Naive thymus-derived CD4-positive, alpha-beta T cell (primary cell): ENCODE measurements around the gene RAB40C. TPM values are rescaled to one million over a fixed set of nuclear protein-coding genes. Genes with fewer than 3 reads are reported as not detected.

Experiments used
- ATAC-seq: fragments of 150-1000 bp; cut with Tn5 transposase; 2 replicates; pipeline ENCODE4 v1.10.0; 2021; ENCODE audit warnings: mild to moderate bottlenecking, moderate library complexity
- CTCF ChIA-PET: fragments of 350-600 bp; sonication (Branson Sonifier 250); formaldehyde crosslinking; loops from one replicate; lab custom pipeline; 2021; ENCODE audit warnings: antibody characterized with exemption; lab: Charles Lee
- POLR2A ChIA-PET: fragments of 350-600 bp; sonication (Branson Sonifier 250); formaldehyde crosslinking; loops from one replicate; lab custom pipeline; 2021; ENCODE audit warnings: antibody characterized with exemption, inconsistent platforms; lab: Charles Lee
- DNase-seq, 9 donors: peaks; one replicate each; pipeline versions ENCODE4 v3.0.0 to v3.0.0-alpha.2; 2020 to 2022; ENCODE audit warnings: mixed read lengths in 1 of 9
- H3K27ac ChIP-seq: one replicate; pipeline ENCODE4 v1.7.0; 2013; ENCODE audit warnings: mild to moderate bottlenecking, low read depth, low read length, moderate library complexity
- H3K27me3 ChIP-seq, 2 donors: one replicate each; pipeline ENCODE4 v1.7.0; 2013; ENCODE audit warnings: low read length in 2 of 2, mild to moderate bottlenecking in 2 of 2, moderate library complexity in 2 of 2; ENCODE audit not compliant: control insufficient read depth in 2 of 2, insufficient read depth in 2 of 2
- H3K36me3 ChIP-seq, 3 experiments: 1 replicate in 2 of 3; 2 replicates in 1 of 3; pipeline ENCODE4 v1.7.0; 2013; ENCODE audit warnings: low read length in 3 of 3, mild to moderate bottlenecking in 3 of 3, moderate library complexity in 1 of 3; ENCODE audit not compliant: insufficient read depth in 3 of 3, control insufficient read depth in 2 of 3
- H3K4me1 ChIP-seq, 2 donors: one replicate each; pipeline ENCODE4 v1.7.0; 2013; ENCODE audit warnings: low read length in 2 of 2, mild to moderate bottlenecking in 2 of 2, moderate library complexity in 1 of 2; ENCODE audit not compliant: control insufficient read depth in 2 of 2, insufficient read depth in 2 of 2
- H3K4me3 ChIP-seq: 2 replicates; pipeline ENCODE4 v1.7.0; 2013; ENCODE audit warnings: mild to moderate bottlenecking, low read length
- H3K9me3 ChIP-seq, 3 experiments: 1 replicate in 2 of 3; 2 replicates in 1 of 3; pipeline ENCODE4 v1.7.0; 2013; ENCODE audit warnings: low read length in 3 of 3; ENCODE audit not compliant: control insufficient read depth in 2 of 3
- H3K27ac Mint-ChIP-seq, 9 donors: one replicate each; pipeline ENCODE4 v1.8.0; 2020 to 2022; ENCODE audit warnings: mixed read lengths in 9 of 9, mild to moderate bottlenecking in 8 of 9, moderate library complexity in 5 of 9, inconsistent platforms in 2 of 9
- H3K27me3 Mint-ChIP-seq, 5 donors: one replicate each; pipeline ENCODE4 v1.8.0; 2021 to 2022; ENCODE audit warnings: mixed read lengths in 5 of 5, mild to moderate bottlenecking in 1 of 5
- H3K36me3 Mint-ChIP-seq, 5 donors: one replicate each; pipeline ENCODE4 v1.8.0; 2020 to 2022; ENCODE audit warnings: mixed read lengths in 5 of 5, mild to moderate bottlenecking in 3 of 5, inconsistent platforms in 1 of 5
- H3K4me1 Mint-ChIP-seq, 7 donors: one replicate each; pipeline ENCODE4 v1.8.0; 2020 to 2022; ENCODE audit warnings: mixed read lengths in 7 of 7, mild to moderate bottlenecking in 3 of 7, inconsistent platforms in 1 of 7
- H3K4me3 Mint-ChIP-seq, 10 donors: one replicate each; pipeline ENCODE4 v1.8.0; 2020 to 2022; ENCODE audit warnings: mild to moderate bottlenecking in 10 of 10, mixed read lengths in 10 of 10, moderate library complexity in 6 of 10, inconsistent platforms in 2 of 10
- H3K9me3 Mint-ChIP-seq, 11 donors: one replicate each; pipeline ENCODE4 v1.8.0; 2020 to 2022; ENCODE audit warnings: mixed read lengths in 11 of 11, mild to moderate bottlenecking in 4 of 11, inconsistent platforms in 1 of 11, moderate library complexity in 1 of 11
- intact Hi-C, 2 donors: fragments of 100-400 bp; cut with micrococcal nuclease; formaldehyde crosslinking; loops; one replicate each; pipeline ENCODE4 v1.15.1; 2023
- polyA plus RNA-seq, 2 donors: library from polyadenylated mRNA; unstranded; fragments of 300-500 nt; fragmentation: Illumina TruSeq; gene quantifications; one replicate each; pipeline ENCODE4 v1.2.3, GENCODE V29; 2021
- total RNA-seq, 6 experiments: library from RNA in 5 of 6; stranded (reverse) in 5 of 6; gene quantifications; 1 replicate in 5 of 6; 2 replicates in 1 of 6; pipeline ENCODE4 v1.2.3 and lab custom pipeline; 2021 to 2026

The RAB40C gene
- total and polyA plus RNA-seq, 7 experiments from 2014 or later = 7.9 to 23.2 (median 17.5) TPM

- no peaks in the 10 kb centered on the region for H3K27me3 ChIP-seq
- Mint-ChIP-seq H3K27me3 (peaks cover 6 to 20% (median 9%) of the 10 kb centered on the region in 5 donors), H3K36me3 (no peaks in the 10 kb centered on the region), H3K9me3 (peaks cover 0 to 3% (median 0%) of the 10 kb centered on the region in 11 donors), H3K4me1 (peaks cover 0 to 7% (median 3%) of the 10 kb centered on the region in 7 donors), H3K27ac (no peak overlapping the region), H3K4me3 (peak overlapping the region in 1 of 10 donors; percentile 72)
- intact Hi-C loops = no loop called here
- peaks cover 0 to 2% (median 0%) of the 10 kb centered on the region in 3 experiments for H3K36me3 ChIP-seq
- DNase-seq = no peak
- ChIA-PET CTCF (no interaction called here), POLR2A (no interaction called here)
- H3K4me1 ChIP-seq = no peaks in the 10 kb centered on the region
- no peak overlapping the region for H3K27ac ChIP-seq
- H3K4me3 ChIP-seq = no peak overlapping the region
- no peak for ATAC-seq
- H3K9me3 ChIP-seq = no peaks in the 10 kb centered on the region
Measured at GRCh38 chr16:559021-559380, 30.9 kb upstream of the RAB40C start.

GRCh38 chr16:559411-560203, 30.3 kb upstream of the RAB40C start:
- Mint-ChIP-seq H3K9me3 (peaks cover 0 to 3% (median 0%) of the 10 kb centered on the region in 11 donors), H3K36me3 (no peaks in the 10 kb centered on the region), H3K4me3 (peak overlapping the region in 2 of 10 donors; percentile 35 to 72), H3K4me1 (peaks cover 0 to 7% (median 3%) of the 10 kb centered on the region in 7 donors), H3K27me3 (peaks cover 6 to 20% (median 9%) of the 10 kb centered on the region in 5 donors), H3K27ac (no peak overlapping the region)
- Histone ChIP-seq H3K9me3 (no peaks in the 10 kb centered on the region), H3K4me3 (no peak overlapping the region), H3K4me1 (no peaks in the 10 kb centered on the region), H3K27me3 (no peaks in the 10 kb centered on the region), H3K36me3 (no peaks in the 10 kb centered on the region), H3K27ac (no peak overlapping the region)
- ATAC-seq (no peak), DNase-seq (no peak)
- ChIA-PET POLR2A (no interaction called here), CTCF (no interaction called here)
- intact Hi-C loops = no loop called here

- H3K27ac ChIP-seq = no peak within 1 kb of the TSS
- no peaks in the 10 kb centered on the region for H3K4me1 ChIP-seq
- ATAC-seq = no peak
- Mint-ChIP-seq H3K27me3 (peaks cover 6 to 20% (median 9%) of the 10 kb centered on the region in 5 donors), H3K4me1 (peaks cover 0 to 7% (median 3%) of the 10 kb centered on the region in 7 donors), H3K36me3 (no peaks in the 10 kb centered on the region), H3K27ac (no peak within 1 kb of the TSS), H3K4me3 (peak within 1 kb of the TSS in 2 of 10 donors; percentile 35 to 72), H3K9me3 (peaks cover 0 to 3% (median 0%) of the 10 kb centered on the region in 11 donors)
- POLR2A ChIA-PET = no interaction called here
- no peaks in the 10 kb centered on the region for H3K27me3 ChIP-seq
- no peaks in the 10 kb centered on the region for H3K36me3 ChIP-seq
- no peaks in the 10 kb centered on the region for H3K9me3 ChIP-seq
- DNase-seq = no peak
- intact Hi-C loops = no loop called here
- H3K4me3 ChIP-seq = no peak within 1 kb of the TSS
- CTCF ChIA-PET = no interaction called here
Measured at GRCh38 chr16:560204-560700, 29.6 kb upstream of the RAB40C start, which contains the start of gene PRR35. PRR35 (plus strand) TSS chr16:560394; CDS start chr16:563295, 2,901 bp downstream.

GRCh38 chr16:560701-561412, 29.0 kb upstream of the RAB40C start:
- Mint-ChIP-seq H3K4me3 (no peak overlapping the region), H3K4me1 (peaks cover 0 to 7% (median 3%) of the 10 kb centered on the region in 7 donors), H3K36me3 (no peaks in the 10 kb centered on the region), H3K9me3 (peaks cover 0 to 3% (median 0%) of the 10 kb centered on the region in 11 donors), H3K27ac (no peak overlapping the region), H3K27me3 (peaks cover 6 to 20% (median 9%) of the 10 kb centered on the region in 5 donors)
- Histone ChIP-seq H3K27ac (no peak overlapping the region), H3K36me3 (no peaks in the 10 kb centered on the region), H3K9me3 (no peaks in the 10 kb centered on the region), H3K4me1 (no peaks in the 10 kb centered on the region), H3K4me3 (no peak overlapping the region), H3K27me3 (no peaks in the 10 kb centered on the region)
- intact Hi-C loops = no loop called here
- ChIA-PET POLR2A (interaction anchor here (0.7 kb wide), 1 partner anchor 713 kb away, joined by 4 read pairs; no protein-coding TSS in a partner anchor), CTCF (no interaction called here)
- no peak for ATAC-seq
- DNase-seq = no peak

- Mint-ChIP-seq H3K27ac (no peak overlapping the region), H3K4me3 (peak overlapping the region in 1 of 10 donors; percentile 34), H3K36me3 (no peaks in the 10 kb centered on the region), H3K9me3 (peaks cover 0 to 3% (median 0%) of the 10 kb centered on the region in 11 donors), H3K27me3 (peaks cover 6 to 20% (median 9%) of the 10 kb centered on the region in 5 donors), H3K4me1 (peaks cover 0 to 8% (median 3%) of the 10 kb centered on the region in 7 donors)
- H3K36me3 ChIP-seq = no peaks in the 10 kb centered on the region
- peaks cover under 1 to 3% of the 10 kb centered on the region in 2 donors for H3K4me1 ChIP-seq
- no peak overlapping the region for H3K27ac ChIP-seq
- ChIA-PET POLR2A (interaction anchor here (0.7 kb wide), 1 partner anchor 713 kb away, joined by 4 read pairs; no protein-coding TSS in a partner anchor), CTCF (no interaction called here)
- intact Hi-C loops = no loop called here
- H3K9me3 ChIP-seq = no peaks in the 10 kb centered on the region
- DNase-seq (no peak), ATAC-seq (no peak)
- H3K4me3 ChIP-seq = no peak overlapping the region
- H3K27me3 ChIP-seq = no peaks in the 10 kb centered on the region
Measured at GRCh38 chr16:561413-561794, 28.5 kb upstream of the RAB40C start.

- intact Hi-C loops = no loop called here
- Mint-ChIP-seq H3K9me3 (peaks cover 0 to 3% (median 0%) of the 10 kb centered on the region in 11 donors), H3K27ac (peak overlapping the region in 1 of 9 donors; percentile 8), H3K36me3 (no peaks in the 10 kb centered on the region), H3K4me3 (peak overlapping the region in 6 of 10 donors; percentile 6 to 53 (median 36)), H3K27me3 (peaks cover 6 to 20% (median 9%) of the 10 kb centered on the region in 5 donors), H3K4me1 (peaks cover 0 to 16% (median 9%) of the 10 kb centered on the region in 7 donors)
- Histone ChIP-seq H3K4me3 (no peak overlapping the region), H3K27me3 (no peaks in the 10 kb centered on the region), H3K4me1 (peaks cover 5 to 11% of the 10 kb centered on the region in 2 donors), H3K27ac (no peak overlapping the region), H3K9me3 (no peaks in the 10 kb centered on the region), H3K36me3 (no peaks in the 10 kb centered on the region)
- DNase-seq = no peak
- CTCF ChIA-PET = no interaction called here
- POLR2A ChIA-PET = no interaction called here
- no peak for ATAC-seq
Measured at GRCh38 chr16:561957-562938, 27.6 kb upstream of the RAB40C start.
